ENCODE results near the gene IL37.
A peak's percentile ranks its signal among the peaks of the same experiment; 100 is the strongest.
"Not testable (repeated sequence)": the region's sequence is repeated elsewhere in the genome, so short reads cannot be mapped to it uniquely, and the experiment has no call there.

Gene IL37

DNA sequence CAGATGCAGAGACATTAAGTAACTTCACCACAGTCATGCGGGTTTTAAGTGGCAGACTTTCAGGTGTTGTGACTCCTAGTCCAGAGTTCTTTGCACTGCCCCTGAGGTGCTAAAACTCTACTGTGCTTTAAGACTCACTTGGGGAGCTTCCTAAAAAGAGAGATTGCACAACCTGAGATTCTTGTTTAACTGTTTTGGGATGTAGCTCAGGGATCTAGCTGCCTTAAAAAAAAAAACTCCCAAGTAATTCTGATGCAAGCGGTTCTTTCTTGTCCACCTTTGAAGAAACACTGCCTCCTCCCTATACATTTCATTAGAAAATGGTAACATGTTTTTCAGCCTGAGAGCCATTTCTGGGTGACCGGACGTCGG, 13.0 kb downstream of the IL37 start:
- DNase-seq, result no peak

DNA sequence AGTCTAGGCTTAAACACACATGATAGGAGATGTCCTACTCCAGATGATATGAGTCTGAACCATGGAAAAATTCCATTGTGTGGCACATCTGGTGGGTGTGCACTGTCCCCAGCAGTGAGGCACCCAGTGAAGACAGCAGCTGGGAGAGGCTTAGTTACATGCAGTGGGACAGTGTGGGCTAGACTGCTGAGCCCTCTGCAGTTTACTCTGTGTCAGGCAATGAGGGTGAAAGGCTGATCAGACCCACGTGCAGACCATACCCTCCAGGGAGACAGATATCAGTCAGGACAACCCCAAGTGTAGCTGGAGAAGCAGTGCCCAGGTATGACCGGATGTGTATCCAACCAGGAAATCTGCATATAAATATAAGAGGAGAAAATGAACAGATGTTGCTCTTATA, 13.4 kb downstream of the IL37 start:
- DNase-seq, result no peak

DNA sequence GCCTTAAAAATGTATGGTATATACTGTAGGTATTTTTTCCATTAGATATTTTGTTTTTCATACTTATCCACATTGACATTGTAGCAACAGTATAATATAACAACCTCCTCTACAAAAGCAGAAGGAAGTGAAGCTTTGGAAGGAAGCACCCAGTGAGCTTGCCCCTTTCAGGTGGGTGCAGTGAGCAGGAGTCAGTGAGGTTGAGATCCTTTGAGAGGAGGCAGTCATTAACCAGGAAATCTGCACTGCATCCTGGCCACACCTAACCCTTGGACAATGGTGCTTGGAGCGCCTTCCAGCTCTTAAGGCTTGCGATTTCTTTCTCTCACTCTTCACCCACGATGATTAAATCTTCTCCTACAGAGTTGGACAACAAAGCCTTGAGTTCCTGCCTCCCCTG, 13.9 kb downstream of the IL37 start:
- no peak for DNase-seq

DNA sequence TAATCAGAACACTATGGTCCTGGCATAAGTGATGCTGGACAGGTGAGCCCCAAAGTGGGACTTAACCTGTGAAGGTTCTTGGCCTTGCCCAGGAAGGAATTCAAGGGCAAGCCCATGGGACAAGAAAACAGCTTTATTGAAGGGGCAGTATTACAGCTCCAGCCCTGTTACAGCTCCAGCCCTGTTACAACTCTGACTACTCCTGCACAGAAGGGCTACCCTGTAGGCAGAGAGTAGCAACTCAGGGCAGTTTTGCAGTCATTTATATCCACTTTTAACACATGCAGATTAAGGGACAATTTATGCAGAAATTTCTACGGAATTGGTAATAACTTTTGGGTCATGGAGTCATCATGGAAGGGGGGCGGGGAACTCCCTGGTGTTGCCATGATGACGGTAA, 15.7 kb downstream of the IL37 start:
- DNase-seq, result no peak

DNA sequence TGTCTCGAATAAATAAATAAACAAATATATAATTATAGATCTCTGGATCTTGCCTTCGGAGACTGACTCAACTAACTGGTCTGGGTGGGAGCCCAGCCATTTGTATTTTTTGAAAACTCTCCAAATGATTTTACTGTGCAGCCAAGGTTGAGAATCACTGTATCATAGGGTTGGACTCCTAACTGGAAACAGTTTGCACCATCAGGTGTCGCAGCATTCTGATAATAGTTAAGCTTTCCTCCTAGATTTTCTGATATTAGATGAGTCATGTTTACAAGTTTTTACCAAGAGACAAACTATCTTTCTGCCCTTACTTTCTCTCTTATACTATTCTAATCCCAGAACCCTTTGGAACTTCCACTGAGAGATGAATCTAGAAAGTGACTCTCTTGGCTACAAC, 16.8 kb downstream of the IL37 start:
- no peak for DNase-seq

DNA sequence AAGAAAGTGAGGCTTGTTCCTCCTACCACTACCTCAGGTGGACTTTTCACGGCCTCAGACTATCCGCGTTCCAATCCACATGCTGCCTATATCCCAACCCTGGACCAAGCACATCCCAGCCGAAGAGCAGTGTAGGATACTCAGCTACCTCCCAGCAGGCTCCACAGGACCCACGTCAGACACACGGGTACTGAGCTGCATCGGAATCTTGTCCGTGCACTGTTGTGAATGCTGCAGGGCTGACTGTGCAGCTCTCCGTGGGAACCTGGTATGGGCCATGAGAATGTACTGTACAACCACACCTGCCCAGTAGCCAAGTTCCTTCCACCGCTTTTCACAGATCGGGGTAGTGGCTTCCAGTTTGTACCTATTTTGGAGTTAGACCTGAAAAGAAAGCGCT, 22.3 kb downstream of the IL37 start:
- no peak for DNase-seq

DNA sequence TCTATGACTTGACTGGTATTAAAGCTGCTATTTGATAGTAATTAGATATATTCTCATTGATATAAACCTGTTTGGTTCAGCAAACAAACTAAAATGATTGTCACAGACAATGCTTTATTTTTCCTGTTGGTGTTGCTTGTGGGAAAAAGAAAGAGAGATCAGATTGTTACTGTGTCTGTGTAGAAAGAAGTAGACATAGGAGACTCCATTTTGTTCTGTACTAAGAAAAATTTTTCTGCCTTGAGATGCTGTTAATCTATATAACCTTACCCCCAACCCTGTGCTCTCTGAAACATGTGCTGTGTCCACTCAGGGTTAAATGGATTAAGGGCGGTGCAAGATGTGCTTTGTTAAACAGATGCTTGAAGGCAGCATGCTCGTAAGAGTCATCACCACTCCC, 23.2 kb downstream of the IL37 start:
- not testable (repeated sequence) for DNase-seq

DNA sequence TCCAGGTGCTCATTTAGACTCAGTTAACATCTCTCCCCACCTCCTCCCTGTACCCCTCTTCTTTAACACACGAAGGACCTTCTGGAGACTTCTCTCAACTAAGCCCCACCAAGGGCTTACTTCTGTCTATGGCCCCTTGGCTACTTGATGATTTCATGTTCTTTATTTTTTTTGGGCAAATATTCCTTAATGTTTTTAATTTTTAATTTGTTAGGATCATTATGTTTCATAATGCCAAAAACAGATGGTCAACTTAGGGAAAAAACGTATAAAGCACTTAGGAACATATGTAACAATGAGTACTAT, 25.9 kb downstream of the IL37 start:
- DNase-seq, result no peak

DNA sequence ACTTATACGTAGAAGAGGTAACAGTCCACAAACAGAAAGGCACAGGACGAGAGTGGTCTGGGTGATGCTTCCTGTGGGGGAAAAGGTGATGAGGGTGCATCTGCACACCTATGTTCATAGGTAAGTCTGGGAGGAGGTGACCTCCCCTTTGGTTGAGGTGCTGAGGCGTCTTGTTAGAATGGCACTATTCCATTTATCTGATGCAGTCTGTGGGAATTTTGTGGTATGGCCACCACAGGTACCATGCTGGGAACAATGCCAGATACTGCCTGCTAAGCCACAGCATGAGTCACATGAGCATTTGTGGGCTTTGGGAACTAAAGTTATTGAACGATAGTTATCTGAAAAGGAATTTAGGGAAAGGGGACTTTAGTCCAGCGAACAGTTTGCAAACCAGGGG, 27.9 kb downstream of the IL37 start:
- no peak for DNase-seq

DNA sequence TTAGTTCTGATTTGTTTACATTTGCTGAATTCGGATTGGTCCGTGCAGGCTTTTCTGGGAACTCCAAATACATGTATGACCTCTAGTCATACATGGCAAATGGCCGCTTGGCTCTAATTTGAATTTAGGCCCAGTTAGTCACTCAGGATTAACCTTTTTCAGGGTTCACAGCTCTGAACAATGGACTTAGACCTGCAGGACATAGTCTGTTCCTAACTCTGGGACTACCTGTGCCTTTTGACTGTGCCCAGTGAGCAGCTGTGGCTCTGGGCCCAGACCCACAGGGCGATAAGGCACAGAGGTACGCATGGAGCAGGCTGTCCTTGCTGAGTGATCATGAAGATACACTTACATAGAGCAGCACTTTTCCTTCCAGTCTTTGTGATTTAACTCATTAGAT, 28.5 kb downstream of the IL37 start:
- DNase-seq, result no peak

DNA sequence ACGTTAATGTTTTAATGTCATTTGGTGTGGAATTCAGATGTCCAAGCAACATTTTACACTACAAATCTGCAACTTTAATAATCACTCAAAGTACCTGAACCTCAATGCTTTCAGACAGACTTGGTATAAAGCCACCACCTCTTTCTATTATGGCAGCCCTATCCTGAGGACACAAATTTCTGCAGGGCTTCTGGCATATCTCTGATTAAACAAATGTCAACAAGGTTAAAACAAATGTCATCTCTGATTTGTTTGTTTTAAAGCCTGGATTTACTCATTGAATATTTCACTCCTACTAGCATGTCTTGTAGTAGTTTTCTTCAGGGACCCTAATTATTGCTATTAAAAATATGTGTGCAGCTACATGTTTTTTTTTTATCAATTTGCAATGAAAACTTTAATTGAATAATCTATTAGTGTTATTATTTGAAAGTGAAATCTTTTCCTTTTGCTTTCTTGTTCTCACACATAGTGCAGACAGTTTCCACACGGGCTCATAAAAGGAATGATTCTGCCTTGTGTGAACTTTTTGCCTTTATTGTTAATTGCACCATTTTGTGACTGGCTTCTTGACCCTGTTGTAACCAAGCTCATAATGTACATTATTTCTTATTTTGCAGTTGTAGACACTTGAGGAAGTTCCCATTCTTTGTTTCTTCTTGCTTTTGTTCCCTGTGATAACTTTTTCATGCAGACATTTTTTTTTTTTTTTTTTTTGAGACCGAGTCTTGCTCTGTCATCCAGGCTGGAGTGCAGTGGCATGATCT, 30.1 kb downstream of the IL37 start:
- DNase-seq, result no peak

DNA sequence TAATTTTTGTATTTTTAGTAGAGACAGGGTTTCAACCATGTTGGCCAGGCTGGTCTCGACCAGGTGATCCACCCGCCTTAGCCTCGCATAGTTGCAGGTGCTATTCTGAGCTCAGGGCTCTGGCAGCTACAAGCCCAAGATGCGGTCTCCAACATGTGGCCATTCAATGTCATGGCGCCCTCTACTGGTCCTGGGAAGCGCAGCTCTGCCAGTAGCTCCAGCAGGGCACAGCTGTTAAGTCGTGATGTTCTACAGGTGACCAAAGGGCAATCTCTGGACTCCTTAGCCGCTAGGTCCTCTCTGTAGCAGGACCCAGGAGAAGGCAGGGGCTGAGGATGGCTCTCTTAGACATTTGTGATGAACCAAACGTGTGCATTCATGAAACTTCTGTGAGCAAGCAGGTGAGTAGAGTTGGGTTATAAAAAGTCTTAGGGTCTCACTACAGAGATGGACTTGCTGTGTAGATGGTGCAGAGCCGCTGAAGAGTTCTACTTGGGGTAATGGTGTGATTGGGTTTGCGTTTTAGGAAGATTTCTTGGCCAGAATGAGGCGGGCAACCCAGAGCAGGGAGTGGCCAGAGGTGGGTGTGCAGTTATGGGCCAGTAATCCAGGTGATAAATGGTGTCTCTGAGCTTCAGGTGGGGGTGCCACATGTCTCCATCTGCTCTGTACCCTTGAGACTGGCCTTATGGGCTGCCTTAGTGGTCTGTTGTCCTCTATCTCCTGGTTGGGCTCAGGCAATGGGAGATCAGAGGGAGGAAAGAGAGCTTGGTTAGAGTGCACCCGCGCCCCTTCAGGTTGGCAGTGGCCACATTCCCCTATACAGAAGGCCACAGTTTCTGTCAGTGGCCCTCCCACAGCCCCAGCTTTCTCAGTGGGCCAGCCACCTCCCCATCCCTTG, 31.0 kb downstream of the IL37 start:
- DNase-seq, result peak; percentile 43

DNA sequence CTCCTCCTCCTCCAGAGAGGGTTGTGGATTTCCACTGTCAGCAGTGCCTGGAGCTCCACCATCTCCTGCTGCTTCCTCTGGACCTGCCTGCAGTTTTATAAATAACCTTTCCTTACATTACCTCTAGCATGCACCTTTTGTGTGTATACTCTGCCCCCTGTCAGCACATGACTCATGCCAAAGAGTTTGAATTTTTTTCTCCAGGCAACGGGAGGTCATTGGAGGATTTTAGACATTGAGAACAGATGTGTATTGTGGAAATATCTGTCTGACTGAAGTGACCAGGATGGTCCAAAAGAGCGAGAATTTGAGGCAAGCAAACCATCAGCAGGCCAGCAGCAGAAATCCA, 31.7 kb downstream of the IL37 start:
- no peak for DNase-seq

DNA sequence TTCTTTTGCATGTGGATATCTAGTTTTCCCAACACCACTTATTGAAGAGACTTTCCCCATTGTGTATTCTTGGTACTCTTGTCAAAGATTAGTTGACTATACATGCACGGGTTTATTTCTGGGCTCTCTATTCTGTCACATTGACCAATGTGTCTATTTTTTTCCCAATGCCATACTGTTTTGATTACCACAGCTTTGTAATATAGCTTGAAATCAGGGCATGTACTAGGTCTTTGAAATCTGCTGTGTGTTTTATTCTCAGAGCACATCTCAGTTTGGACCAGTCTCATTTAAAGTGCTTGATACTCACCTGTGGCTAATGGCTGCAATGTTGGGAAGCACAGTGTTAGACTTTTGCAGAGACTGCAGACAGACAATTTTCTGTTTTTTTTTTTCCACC, 34.0 kb downstream of the IL37 start:
- no peak for DNase-seq

DNA sequence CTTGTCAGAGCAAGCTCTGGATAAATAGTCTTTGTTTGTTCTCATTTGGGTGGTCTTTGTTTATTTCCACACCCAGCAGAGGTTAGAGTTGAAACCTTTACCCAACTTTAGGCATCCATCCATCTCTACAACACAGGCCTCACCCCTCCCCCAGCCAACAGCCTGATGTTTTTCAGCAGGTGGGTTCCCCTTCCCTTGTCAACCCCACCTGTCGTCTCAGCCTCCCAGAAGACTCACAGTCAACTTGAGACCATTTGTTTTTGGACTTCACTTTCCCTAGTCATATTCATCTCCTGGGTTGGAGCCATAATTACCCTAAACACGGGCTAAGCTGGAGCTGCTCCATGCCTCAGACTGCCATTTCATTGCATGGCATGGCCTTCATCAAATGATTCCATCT, 35.1 kb downstream of the IL37 start:
- no peak for DNase-seq

DNA sequence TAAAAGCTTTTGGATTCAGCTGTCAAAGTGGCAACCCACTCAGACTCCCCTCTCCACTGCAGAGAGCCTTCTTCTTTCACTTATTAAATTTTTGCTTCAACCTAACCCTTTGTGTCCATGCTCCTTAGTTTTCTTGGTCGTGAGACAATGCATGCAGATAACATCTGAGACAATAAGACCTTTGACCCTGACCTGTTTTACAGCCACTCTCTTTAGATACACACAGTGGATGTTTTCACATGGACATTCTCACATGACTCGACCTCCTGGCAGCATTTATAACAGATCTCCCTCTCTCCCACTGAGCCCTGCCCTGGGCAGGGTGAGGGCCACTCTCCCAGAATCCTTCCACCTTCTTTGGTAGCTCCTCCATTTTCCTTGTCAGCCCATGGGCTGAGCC, 36.4 kb downstream of the IL37 start:
- no peak for DNase-seq

DNA sequence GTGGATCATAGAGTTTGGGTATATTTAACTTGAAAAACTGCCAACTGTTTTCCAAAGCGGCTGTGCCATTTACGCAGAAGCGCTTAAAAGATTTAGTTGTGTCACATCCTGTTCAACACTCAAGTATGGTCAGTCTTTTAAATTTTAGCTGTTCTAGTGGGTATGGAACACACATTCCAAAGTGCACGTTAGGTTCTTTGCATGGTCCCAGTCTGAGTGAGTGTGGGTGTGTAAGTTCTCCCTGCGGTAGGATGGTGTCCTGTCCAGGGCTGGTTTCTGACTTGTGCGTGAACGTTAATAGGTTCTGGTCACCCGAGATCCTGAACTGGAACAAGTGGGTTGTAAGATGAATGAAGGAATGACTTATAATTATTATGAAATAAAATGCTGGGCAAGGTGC, 38.5 kb downstream of the IL37 start:
- no peak for DNase-seq

DNA sequence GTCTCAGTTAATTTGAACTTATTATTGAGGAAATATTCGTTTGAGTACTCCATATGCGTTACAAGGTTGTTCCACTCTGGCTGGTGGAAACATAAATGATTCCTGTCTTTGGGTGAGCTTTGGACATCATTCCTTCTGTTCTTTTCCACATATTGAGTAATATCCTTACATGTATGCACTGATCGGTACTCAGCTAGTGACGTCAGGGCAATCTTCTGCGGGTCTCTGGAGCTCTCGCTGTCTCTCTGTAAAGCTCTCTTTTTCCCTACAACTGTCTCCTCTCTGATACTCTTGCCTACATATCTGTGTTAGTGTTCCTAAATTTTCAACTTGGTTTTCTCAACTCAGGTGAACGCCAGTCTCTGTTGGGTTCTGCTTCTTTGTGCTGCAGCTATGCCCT, 43.4 kb downstream of the IL37 start:
- no peak for DNase-seq

DNA sequence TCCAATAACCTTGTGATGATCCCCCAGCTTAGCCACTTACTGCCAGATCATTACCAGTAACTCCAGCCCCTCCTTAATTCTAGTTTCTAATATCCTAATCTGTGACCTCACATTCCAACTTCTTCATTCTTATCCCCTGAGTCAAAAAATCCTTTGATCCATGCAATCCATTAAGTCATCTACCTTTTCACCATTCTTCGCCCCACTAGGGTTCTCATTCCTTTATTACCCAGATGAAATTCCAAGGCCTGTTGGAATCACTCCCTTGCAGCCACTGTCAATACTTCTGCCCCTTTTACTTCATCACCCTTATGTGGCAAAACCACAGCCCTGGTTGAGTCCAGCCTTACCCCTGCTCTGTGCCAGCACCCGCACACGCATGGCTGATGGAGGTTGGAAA, 46.5 kb downstream of the IL37 start:
- DNase-seq, result no peak

DNA sequence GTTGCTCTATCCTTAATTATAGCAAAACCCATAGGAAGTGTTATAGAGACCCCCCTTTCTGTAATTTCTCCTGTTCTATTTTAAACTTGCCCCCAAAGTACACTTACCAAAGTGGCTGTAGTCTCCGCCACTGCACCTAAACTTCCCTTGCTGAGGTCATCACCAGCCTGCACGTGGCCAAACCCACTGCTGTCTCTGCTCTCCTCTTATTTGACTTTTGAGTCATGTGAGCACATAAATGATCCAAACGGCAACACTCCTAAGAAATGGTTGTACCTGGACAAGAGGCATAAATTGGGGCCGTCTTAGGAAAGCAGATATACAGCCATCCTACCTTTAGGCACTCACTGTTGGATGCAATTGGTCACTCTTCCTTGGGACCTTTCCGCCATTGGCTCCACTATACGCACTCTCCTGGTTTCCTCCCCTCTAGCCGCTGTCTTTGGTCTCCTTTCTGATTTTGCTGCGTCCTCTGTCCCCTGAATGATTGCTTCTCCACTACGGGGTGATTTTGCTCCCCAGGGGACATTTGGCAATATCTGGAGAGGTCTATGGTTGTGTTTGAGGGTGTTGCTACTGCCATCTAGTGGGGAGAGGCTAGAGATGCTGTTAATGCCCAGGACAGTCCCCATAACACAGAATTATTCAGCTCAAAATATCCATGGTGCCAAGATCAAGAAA, 47.6 kb downstream of the IL37 start:
- peak; percentile 21 for DNase-seq

DNA sequence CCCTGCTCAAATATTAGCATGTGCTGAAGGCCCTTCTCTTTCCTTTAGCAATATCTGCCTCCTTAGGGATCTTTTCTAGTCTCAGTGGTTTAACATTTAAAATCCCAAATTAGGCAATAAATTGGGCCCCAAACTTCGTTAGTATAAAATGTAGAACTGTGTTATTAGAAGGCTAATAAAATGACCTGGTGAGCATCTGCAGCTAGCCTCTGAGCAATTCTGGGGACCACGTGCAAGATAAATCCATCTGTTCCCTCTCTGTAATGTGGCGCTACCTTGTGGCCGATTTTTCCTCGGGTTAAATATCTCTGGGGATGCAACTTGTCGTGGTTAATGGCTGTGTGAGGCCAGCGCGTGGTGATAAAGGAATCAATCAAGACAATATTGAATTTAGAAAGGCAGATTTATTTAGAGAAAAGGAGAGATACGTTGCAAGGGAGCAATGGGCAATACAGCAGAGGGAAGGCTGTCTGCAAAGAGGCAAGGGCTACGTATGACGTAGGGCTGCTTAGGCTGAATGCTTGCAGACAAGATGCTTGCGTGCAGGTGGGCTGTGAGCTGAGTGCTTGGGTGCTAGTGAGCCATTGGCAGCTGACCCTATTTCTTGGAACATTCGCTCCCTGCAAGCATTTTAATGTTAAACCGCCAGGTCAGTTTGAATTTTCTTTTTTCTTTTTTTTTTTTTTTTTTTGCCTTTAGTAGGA, 48.3 kb downstream of the IL37 start:
- no peak for DNase-seq

DNA sequence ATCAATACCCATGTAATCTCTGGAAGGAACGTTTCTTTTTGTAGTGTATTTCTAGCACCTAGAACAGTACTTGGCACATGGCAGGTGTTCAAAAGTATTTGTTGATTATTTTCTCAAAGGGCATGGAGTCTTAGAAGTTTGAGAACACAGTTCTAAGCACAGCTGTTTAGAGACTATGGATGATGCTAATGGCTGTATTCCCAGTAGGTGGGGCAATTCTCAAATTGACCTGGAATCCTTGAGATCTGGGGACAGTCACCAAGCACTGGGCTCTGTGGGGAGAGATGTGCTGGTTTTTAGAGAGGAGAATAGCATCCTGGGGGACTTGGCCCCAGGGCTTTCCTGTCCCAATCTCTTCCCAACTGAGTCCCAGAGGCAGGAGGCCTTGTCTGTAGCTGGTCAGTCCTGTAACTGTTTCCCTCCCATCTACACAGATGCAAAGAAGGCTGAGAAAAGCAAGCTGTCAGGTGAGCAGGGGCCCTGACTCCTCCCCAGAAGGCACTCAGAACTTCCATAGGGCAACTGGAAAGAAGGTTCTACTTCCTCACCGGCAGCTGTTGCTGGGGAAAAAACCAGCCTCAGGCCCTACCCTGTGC, 49.4 kb downstream of the IL37 start:
- DNase-seq, result no peak

Data from activated T-cell treated with anti-CD3 and anti-CD28 coated beads, Interleukin-2, amount 50 U/mL, for 1 hour (primary cell).